HG03064 (cell line): ENCODE results near the gene PRKACA.

Experiments used
- ATAC-seq: cut with Tn5 transposase; IDR thresholded peaks from one replicate; pipeline ENCODE4 v1.9.1; 2021; ENCODE audit warnings: low read depth; ENCODE audit not compliant: unreplicated experiment

The PRKACA gene

DNA sequence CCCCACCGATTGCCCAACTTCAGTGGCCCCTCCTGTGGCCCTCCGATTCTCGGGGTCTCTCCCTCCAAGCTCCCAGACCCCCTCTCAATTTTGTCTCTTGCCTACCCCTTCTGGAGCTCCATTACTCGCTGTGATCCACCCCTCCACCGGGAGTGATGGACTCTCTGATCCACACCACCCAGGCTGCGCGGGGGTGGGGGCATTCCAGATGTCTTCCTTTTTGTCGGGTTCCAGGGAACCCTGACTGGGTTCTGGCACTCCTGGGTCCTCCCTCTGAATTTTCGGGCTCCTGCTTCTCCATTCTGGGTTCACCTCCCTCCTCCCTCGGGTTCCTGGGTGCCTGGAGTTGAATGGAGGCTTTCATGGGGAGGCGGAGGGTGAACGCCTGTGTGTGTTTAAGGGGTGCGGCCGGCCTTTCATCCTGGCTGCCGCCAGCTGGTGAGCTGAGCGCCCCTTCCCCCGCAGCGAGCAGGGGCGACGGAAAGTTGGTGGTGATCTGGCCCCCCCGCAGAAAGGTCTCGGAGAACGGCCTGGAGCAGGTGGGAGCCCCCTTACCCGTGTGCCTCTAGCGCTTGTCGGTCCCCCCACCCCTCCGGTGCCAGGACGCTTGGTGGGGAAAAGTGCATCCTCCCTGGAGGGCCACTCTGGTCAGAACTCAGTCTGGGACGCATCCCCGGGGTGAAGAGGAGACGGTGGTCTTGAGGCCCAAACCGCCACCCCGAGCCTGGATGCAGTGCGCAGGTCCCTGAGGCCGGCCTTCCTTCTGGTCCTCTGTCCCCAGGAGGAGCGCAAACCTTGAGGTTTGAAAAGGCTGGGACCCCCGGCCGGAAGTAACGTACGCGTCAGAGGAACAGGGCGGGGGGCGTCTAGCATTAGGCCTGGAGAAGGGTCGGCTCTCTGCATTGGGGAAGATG lies 43.4 kb downstream of the PRKACA start:
- ATAC-seq, result no peak

GRCh38 chr19:14073261-14073924 lies 44.2 kb downstream of the PRKACA start:
- peak; percentile 47 for ATAC-seq

- peak; percentile 18 for ATAC-seq
Measured at GRCh38 chr19:14072535-14073260, 44.9 kb downstream of the PRKACA start, which contains the start of gene MISP3. TSS of gene MISP3 (plus strand) at chr19:14072786. CDS start at chr19:14073310, 524 bp downstream.

DNA sequence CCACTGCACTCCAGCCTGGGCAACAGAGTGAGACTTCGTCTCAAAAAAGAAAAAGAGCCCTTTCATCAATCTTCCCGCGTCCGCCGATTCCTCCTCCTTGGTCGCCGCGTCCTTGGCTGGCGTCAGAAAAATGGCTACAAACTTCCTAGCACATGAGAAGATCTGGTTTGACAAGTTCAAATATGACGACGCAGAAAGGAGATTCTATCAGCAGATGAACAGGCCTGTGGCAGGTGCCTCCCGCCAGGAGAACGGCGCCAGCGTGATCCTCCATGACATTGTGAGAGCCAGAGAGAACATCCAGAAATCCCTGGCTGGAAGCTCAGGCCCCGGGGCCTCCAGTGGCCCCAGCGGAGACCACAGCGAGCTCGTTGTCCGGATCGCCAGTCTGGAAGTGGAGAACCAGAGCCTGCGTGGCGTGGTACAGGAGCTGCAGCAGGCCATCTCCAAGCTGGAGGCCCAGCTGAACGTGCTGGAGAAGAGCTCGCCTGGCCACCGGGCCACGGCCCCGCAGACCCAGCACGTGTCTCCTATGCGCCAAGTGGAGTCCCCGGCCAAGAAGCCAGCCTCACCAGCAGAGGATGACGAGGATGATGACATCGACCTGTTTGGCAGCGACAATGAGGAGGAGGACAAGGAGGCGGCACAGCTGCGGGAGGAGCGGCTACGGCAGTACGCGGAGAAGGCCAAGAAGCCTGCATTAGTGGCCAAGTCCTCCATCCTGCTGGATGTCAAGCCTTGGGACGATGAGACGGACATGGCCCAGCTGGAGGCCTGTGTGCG lies 47.1 kb downstream of the PRKACA start:
- ATAC-seq, result no peak

GRCh38 chr19:14066134-14066533 lies 51.4 kb downstream of the PRKACA start:
- ATAC-seq, result no peak

DNA sequence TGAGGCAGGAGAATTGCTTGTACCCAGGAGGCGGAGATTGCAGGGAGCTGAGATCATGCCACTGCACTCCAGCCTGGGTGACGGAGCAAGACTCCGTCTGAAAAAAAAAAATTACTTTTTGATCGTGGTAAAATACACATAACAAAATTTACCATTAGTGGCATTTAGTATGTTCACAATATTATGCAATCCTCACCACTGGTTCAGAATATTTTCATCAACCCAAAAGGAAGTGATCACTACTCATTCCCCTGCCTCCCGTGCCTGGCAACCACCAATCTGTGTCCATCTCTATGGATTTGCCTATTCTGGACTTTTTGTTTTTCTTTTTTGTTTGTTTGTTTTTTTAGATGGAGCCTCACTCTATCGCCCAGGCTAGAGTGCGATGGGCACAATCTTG lies 54.5 kb downstream of the PRKACA start:
- no peak for ATAC-seq

DNA sequence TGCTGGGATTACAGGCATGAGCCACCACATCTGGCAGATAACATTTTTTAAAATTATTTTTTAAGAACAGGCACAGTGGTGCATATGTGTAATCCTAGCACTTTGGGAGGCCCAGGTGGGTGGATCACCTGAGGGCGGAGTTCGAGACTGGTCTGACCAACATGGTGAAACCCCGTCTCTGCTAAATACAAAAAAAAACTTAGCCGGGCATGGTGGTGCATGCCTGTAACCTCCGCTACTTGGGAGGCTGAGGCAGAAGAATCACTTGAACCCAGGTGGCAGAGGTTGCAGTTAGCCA lies 55.1 kb downstream of the PRKACA start:
- no peak for ATAC-seq

- ATAC-seq, result no peak
Measured at GRCh38 chr19:14061751-14062557, 55.6 kb downstream of the PRKACA start, which contains the start of gene PALM3. TSS of gene PALM3 (minus strand) at chr19:14062076. CDS start at chr19:14061980, 96 bp downstream.

GRCh38 chr19:14061081-14061749 lies 56.3 kb downstream of the PRKACA start:
- no peak for ATAC-seq

GRCh38 chr19:14059652-14060155 lies 57.9 kb downstream of the PRKACA start:
- no peak for ATAC-seq

- no peak for ATAC-seq
Measured at GRCh38 chr19:14059093-14059480, 58.5 kb downstream of the PRKACA start.

DNA sequence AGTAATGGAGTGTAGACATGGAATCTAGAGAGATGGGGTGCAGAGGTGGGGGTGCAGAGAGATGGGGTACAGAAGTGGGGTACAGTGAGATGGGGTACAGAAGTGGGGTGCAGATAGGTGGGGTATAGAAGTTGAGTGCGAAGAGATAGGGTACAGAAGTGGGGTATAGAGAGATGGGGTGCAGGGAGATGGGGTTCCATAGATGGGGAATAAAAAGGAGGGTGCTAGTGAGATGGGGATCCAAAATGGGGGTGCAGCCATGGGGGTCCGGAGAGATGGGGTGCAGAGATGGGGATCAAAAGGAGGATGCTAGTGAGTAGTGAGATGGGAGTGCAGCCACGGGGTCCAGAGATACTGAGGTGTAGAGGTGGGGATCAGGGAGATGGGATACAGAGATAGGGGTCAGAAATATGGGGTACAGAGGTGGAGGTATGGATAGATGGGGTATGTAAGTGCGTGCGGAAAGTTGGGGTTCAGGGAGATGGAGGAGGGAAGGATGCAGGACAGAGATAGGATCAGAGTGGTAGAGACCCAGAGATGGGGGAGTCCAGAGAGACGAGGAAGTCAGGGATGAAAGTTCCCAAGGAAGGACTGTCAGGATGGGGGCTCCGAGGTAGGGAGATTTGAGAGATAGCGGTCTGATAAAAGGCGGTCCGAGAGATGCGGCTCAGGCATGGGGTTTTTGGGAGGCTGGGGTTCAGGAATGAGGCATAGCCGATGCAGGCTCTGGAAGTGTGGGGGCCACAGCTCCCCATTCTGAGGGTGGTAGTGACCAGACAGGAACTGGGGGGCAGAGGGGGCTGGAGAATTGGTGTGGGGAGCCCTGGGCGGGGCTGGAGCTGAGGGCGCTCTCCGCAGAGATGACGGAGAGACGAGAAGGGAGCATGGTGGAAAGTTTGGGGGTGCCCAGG lies 59.1 kb downstream of the PRKACA start:
- ATAC-seq, result no peak

DNA sequence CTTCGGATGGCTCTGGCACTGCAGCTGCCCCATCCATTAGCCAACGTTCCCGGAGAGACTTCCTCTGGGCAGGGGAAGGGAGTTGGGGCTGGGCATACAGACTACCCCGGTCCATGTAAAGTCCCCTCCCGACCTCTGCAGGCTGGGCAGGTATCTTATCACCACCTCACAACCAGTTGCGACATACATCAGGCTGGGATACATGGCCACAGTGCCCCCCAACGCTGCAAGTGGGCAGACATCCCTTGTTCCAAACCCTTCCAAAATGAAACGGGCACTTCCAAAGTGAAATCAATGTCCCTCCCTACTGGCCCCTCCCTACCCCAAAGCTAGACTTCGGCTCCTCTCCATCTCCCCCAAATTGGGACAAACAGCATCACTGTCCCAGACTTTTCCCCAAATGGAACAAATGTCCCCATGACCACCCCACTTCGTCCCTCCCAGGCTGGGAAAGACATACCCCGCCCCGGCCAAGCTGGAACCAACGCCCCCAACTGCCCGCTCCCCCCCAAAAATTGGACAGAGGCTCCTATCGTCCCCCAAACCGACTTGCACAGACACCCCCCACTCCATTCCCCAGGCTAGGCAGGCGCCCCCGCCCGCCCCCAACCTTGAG lies 60.7 kb downstream of the PRKACA start:
- no peak for ATAC-seq

DNA sequence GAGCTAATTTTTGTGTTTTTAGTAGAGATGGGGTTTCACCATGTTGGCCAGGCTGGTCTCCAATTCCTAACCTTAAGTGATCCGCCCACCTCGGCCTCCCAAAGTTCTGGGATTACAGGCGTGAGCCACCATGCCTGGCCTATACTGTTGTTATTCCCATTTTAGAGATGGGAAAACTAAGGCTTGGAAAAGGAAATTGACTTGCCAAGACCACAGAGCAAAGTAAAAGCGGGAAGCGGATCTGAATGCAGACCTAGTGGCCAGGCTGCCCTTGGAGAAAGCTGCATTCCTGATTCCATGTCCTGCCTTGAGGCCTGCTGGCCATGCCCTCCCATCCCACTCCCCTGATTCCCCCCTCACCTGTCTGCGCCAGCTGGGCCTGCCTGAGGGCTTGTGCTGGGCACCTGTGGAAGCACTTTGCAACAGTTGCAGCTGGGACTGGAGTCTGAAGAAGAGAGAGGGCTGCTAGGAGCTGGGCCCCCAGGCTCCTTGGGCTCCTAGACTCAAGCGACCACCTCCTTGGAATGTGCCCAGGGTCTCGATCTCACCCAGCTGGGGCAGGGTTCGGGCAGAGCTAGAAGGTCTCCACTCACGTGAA lies 61.4 kb downstream of the PRKACA start:
- ATAC-seq, result no peak

- ATAC-seq, result no peak
Measured at GRCh38 chr19:14055396-14055795, 62.2 kb downstream of the PRKACA start.

DNA sequence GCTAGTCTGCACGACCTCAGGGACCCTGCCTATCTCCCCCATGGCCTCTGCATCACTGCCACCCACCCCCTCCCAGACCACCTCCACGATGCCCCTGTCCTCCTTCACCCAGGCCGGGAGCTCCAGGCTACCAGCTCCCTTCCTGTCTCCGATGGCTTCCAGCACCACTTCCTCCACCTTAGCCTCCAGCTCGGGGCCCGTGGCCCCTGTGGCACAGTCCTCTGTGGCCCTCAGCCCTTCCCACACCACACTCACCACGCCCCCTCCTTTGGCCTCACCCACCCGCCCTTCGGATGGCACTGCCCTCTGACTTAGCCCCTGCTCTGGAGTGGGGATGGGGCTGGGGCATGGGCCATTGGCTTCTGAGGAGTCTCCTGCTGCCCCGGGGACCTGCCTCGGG lies 62.8 kb downstream of the PRKACA start:
- ATAC-seq, result no peak

DNA sequence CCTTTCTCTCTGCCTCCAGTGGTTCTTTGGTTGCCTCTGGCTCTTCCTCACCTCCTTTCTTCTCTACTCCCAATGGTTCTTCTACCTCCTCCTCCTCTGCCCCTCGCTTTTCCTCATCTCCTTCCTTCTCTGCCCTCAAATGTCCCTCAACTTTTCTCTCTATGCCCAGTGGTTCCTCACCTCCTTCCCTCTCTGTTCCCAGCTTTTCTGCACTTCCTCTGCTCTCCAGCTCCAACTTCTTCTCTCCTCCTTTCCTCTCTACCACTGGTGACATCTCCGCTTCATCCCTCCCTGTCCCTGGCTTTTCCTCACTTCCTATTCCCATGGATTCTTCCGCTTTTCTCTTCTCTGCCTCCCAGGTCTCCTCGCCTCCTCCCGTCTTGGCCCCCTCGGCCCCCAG lies 63.5 kb downstream of the PRKACA start:
- ATAC-seq, result no peak
